ENCODE data around the gene MXRA5.
"Not testable (repeated sequence)": the region's sequence is repeated elsewhere in the genome, so short reads cannot be mapped to it uniquely, and the experiment has no call there.

MXRA5 gene

DNA sequence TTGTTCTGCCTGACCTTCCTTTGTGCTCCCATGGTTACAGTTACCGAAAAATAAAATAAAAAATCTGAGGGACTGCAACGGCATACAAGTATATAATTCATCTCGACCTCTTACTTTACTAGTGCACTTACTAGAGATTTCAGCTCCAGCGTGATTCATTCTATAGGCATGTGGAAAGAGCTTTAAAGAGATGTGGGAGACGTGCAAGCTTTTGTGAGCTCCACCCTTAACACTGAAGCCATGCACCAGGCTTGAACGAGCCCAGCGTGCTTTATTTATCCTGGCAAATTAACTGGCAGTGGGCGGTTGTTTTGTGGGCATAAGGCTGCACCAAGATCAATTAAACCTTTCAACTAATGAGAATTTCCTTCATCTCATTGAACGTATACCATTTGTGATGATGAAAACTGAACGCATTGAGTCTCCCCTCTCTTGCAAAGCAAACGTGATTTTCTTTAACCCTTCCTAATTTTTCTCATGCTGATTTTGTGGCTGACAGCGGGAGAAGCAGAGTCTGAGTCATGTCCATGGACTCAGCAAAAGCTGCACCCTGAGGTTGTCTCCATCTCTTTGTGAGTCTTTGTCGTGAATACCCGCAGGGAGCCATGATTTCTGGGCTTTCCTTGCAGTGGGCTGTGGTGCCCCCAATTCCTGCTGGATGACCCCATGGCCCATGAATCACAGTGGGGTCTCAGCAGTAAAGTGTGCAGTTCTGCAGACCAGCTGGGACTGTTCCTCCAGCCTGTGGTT lies 60.1 kb downstream of the MXRA5 start:
- TF ChIP-seq, protein P1, sequence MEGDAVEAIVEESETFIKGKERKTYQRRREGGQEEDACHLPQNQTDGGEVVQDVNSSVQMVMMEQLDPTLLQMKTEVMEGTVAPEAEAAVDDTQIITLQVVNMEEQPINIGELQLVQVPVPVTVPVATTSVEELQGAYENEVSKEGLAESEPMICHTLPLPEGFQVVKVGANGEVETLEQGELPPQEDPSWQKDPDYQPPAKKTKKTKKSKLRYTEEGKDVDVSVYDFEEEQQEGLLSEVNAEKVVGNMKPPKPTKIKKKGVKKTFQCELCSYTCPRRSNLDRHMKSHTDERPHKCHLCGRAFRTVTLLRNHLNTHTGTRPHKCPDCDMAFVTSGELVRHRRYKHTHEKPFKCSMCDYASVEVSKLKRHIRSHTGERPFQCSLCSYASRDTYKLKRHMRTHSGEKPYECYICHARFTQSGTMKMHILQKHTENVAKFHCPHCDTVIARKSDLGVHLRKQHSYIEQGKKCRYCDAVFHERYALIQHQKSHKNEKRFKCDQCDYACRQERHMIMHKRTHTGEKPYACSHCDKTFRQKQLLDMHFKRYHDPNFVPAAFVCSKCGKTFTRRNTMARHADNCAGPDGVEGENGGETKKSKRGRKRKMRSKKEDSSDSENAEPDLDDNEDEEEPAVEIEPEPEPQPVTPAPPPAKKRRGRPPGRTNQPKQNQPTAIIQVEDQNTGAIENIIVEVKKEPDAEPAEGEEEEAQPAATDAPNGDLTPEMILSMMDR (IDR thresholded peaks at IDR 0.05; ENCODE audit: extremely low read depth, missing control alignments), result no peak

DNA sequence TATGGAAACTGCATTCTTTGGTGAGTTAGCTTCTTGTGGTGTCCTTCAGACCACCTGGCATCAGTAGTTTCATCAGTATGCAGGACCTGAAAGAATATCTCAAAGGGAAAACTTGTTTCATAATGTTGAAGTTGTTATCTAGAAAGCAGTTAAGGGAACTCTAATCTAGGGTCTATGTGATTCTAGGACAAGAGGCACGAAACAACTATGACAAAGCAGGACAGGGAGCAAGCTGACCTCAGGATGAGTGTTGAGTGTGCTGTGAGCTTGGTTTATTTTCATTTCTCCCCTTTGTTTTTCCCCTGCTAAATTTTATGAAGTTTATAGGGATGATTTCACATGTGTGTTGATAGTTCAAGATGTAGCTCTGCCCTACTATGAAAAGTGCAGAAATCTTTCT lies 65.7 kb downstream of the MXRA5 start:
- no peak for DNase-seq (ENCODE audit: low spot score)

More for the DNA sequence above, 60.1 kb downstream of the MXRA5 start:
- DNase-seq (ENCODE audit: low spot score), result no peak

DNA sequence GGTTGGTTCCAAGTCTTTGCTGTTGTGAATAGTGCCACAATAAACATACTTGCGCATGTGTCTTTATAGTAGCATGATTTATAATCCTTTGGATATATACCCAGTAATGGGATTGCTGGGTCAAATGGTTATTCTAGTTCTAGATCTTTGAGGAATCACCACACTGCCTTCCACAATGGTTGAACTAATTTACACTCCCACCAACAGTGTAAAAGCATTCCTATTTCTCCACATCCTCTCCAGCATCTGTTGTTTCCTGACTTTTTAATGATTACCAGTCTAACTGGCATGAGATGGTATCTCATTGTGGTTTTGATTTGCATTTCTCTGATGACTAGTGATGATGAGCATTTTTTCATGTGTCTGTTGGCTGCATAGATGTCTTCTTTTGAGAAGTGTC lies 72.8 kb downstream of the MXRA5 start:
- not testable (repeated sequence) for DNase-seq (ENCODE audit: low spot score)

More for the DNA sequence above, 65.7 kb downstream of the MXRA5 start:
- TF ChIP-seq, protein P1 (IDR thresholded peaks at IDR 0.05; ENCODE audit: extremely low read depth, missing control alignments), result no peak

DNA sequence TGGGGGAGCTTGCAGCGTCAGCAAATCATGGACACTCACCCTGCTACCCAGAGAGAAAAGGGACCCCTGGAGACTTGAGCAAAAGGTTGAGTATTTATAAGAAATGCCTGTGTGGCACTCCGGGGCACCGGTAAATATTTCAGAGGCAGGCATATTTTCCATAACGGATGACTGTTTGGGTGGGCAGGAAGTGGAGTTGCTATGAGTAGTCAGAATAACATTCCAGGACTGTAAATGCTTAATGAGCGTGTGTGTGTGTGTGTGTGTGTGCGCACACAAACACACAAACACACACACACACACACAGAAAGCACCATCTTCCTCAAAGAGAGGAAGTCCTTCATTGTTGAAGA lies 74.6 kb downstream of the MXRA5 start:
- no peak for DNase-seq (ENCODE audit: low spot score)
- TF ChIP-seq, protein P1 (IDR thresholded peaks at IDR 0.05; ENCODE audit: extremely low read depth, missing control alignments), result no peak

DNA sequence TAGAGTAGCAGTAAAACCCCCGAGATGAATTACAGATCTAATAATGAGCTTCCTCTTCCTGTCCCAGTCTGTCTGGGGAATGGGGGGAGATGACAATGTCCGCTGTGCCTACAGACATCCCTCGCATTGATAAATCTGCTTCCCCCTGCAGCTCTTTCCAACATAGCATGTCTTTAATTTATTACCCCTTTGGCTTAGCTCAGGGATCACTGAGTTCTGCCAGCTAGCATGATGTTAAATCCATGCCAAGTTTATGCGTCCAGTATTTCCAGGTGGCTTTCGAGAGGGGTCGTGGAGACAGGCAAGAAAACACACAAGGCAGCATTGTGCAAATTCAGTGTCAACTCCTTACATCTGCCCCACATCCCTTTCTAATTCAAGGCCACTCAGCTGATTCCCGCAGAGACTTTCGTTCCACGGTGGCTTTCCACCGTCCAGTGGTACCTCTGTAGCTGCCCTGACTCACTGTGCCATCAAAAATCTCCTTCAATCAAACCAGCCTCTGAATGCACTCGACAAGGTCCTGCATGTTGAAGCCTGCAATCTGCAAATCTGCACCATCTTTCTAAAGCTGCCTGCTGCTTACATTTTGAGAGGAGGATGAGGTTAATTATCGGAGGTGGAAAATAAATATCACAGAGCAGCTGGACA lies 75.1 kb downstream of the MXRA5 start:
- TF ChIP-seq, protein P1 (IDR thresholded peaks at IDR 0.05; ENCODE audit: extremely low read depth, missing control alignments), result no peak
- DNase-seq (ENCODE audit: low spot score), result no peak

DNA sequence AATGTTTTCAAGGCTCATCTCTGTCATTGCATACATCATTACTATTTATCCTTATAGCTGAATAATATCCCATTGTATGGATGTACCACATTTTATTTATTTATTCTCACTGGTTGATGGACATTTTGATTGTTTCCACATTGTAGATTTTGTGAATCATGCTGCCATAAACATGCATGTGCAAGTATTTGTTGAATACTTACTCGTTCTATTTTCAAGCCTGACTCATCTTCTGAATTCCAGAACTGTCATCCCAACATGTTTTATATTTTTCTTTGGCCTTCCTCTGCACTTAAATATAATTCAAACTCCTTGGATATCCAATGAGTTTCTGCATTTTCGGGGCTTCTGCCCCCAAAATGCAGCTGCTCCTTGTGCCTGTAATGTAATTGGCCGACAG lies 77.6 kb downstream of the MXRA5 start:
- TF ChIP-seq, protein P1 (IDR thresholded peaks at IDR 0.05; ENCODE audit: extremely low read depth, missing control alignments), result no peak
- no peak for DNase-seq (ENCODE audit: low spot score)

DNA sequence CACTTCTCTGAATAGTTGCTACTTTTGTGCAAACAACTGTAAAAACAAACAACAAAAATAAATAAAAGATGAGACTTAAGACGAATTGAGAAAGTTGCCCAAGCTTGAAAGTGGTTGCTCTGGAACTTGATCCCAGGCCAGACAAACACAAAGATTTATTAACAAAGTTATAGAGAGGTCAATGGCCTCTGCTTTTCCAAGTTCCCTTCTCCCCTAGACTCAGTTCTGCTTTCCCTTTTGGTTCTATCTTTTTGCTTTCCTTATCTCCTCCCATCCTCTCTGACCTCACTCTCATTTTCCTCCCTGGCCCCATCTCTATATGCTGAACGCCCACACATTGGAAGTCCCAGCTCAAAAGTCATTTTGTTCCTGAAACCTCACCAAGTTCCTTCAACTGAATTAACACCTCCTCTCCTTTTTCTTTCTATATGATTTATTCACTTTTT lies 82.7 kb downstream of the MXRA5 start:
- no peak for DNase-seq (ENCODE audit: low spot score)
- TF ChIP-seq, protein P1 (IDR thresholded peaks at IDR 0.05; ENCODE audit: extremely low read depth, missing control alignments), result no peak
